ENCODE data around the gene DENND5B.
A peak's percentile ranks its signal among the peaks of the same experiment; 100 is the strongest.

Gene DENND5B

GRCh38 chr12:31369712-31370521 is 221.0 kb downstream of the DENND5B start:
- no peak for ATAC-seq

- ATAC-seq = no peak
Measured at GRCh38 chr12:31368666-31369361, 222.1 kb downstream of the DENND5B start.

GRCh38 chr12:31366104-31366621 is 224.8 kb downstream of the DENND5B start:
- no peak for ATAC-seq

GRCh38 chr12:31363831-31364230 is 227.1 kb downstream of the DENND5B start:
- ATAC-seq = no peak

- ATAC-seq = no peak
Measured at GRCh38 chr12:31363416-31363809, 227.5 kb downstream of the DENND5B start.

- no peak for ATAC-seq
Measured at GRCh38 chr12:31362759-31363415, 228.0 kb downstream of the DENND5B start.

GRCh38 chr12:31362115-31362758 is 228.7 kb downstream of the DENND5B start:
- ATAC-seq = peak in 1 of 2 donors; percentile 5

- ATAC-seq = no peak
Measured at GRCh38 chr12:31361730-31362114, 229.2 kb downstream of the DENND5B start.

GRCh38 chr12:31355747-31356107 is 235.2 kb downstream of the DENND5B start:
- ATAC-seq = no peak

- no peak for ATAC-seq
Measured at GRCh38 chr12:31353750-31354708, 236.9 kb downstream of the DENND5B start.

GRCh38 chr12:31346267-31346666 is 244.7 kb downstream of the DENND5B start:
- ATAC-seq = no peak

GRCh38 chr12:31343139-31343538 is 247.8 kb downstream of the DENND5B start:
- ATAC-seq = no peak

- ATAC-seq = no peak
Measured at GRCh38 chr12:31342286-31342685, 248.7 kb downstream of the DENND5B start.

- ATAC-seq = no peak
Measured at GRCh38 chr12:31339831-31340622, 250.9 kb downstream of the DENND5B start.

GRCh38 chr12:31337952-31338351 is 253.0 kb downstream of the DENND5B start:
- ATAC-seq = no peak
